ENCODE data around the gene NR2E1. TPM values are rescaled to one million over a fixed set of nuclear protein-coding genes. Genes with fewer than 3 reads are reported as not detected.

The NR2E1 gene
- total and polyA plus RNA-seq, 2 of the 13 experiments (the other 11 are each of a cell fraction or from before 2014, with no cell fraction given), result not detected

- no peak for TF ChIP-seq PATZ1 (CRISPR knock-in tag; IDR thresholded peaks at IDR 0.05)
- 0 out of 2 replicates have a peak, but pooled peaks have one; percentile 12 for TF ChIP-seq HNF4A (CRISPR knock-in tag; IDR thresholded peaks at IDR 0.05)
- H2AFZ ChIP-seq (ENCODE audit: low read length), result no peak overlapping the region
- ChIA-PET POLR2A (no interaction called here), CTCF (ENCODE audit: low intra/inter-chr PET ratio, low total read pairs) (no interaction called here)
- intact Hi-C loops (cut with micrococcal nuclease; ENCODE audit: unreplicated experiment), result no loop called here
- BruUV-seq (replicated peaks), result no TSS peak
- FAIRE-seq (no peak), DNase-seq (ENCODE audit: low spot score) (no peak), ATAC-seq (no peak)
- H3K4me1 ChIP-seq (ENCODE audit: insufficient read depth, low read length), result peaks cover 19% of the 10 kb centered on the region
- no peaks in the 10 kb centered on the region for H4K20me1 ChIP-seq (ENCODE audit: insufficient read depth, low read length)
- H3K9me3 ChIP-seq (ENCODE audit: low read length), result no peaks in the 10 kb centered on the region
- WGBS (ENCODE audit: low lambda C conversion rate), result 64% methylated on average over 31 of the region's 31 CpGs
- no peaks in the 10 kb centered on the region for H3K36me3 ChIP-seq (replicated peaks in 1 of 2; ENCODE audit: control insufficient read depth in 1 of 2, insufficient read depth in 2 of 2, low read length in 2 of 2)
- no peaks in the 10 kb centered on the region for H3K79me2 ChIP-seq (ENCODE audit: insufficient read depth, low read length)
- no peak overlapping the region for H3K9ac ChIP-seq (ENCODE audit: insufficient read depth, low read depth, low read length)
- in situ Hi-C loops (cut with HindIII; ENCODE audit: extremely low pct_ligation_motif_present, low pct_unique_long_range_greater_than_20kb), result no loop called here
- H3K27ac ChIP-seq (ENCODE audit: extremely low read length, insufficient read depth, low read length), result no peak overlapping the region
- H3K27me3 ChIP-seq (ENCODE audit: control insufficient read depth in 1 of 2, insufficient read depth in 2 of 2, low read length in 2 of 2), result peaks cover 2 to 53% of the 10 kb centered on the region in 2 experiments; a peak in 4 of 5 replicates
- H3K4me3 ChIP-seq (replicated peaks in 1 of 3; ENCODE audit: insufficient read depth in 1 of 3, low read depth in 2 of 3, low read length in 3 of 3), result no peak overlapping the region
- no peak overlapping the region for H3K4me2 ChIP-seq (ENCODE audit: low read depth, low read length)
These were observed 4.8 kb downstream of the NR2E1 start for GRCh38 chr6:108170332-108171290.

- POLR2A ChIA-PET, result no interaction called here
- TF ChIP-seq ZBTB20 (CRISPR knock-in tag; IDR thresholded peaks at IDR 0.05; ENCODE audit: borderline replicate concordance, low read depth), result no peak
- no peak for TF ChIP-seq ZNF782 (CRISPR knock-in tag; IDR thresholded peaks at IDR 0.05; ENCODE audit: borderline replicate concordance)
- TF ChIP-seq SP2 (CRISPR knock-in tag; IDR thresholded peaks at IDR 0.05), result no peak
- no peak for TF ChIP-seq NCOA5 (CRISPR knock-in tag; IDR thresholded peaks at IDR 0.05)
- no peak for TF ChIP-seq RAD51 (IDR thresholded peaks at IDR 0.05; ENCODE audit: borderline replicate concordance)
- TF ChIP-seq ZNF317 (CRISPR knock-in tag; IDR thresholded peaks at IDR 0.05), result no peak
- no peak for TF ChIP-seq ZNF713 (CRISPR knock-in tag; IDR thresholded peaks at IDR 0.05)
- TF ChIP-seq ZNF562 (CRISPR knock-in tag; IDR thresholded peaks at IDR 0.05; ENCODE audit: borderline replicate concordance), result no peak
- TF ChIP-seq ZNF710 (CRISPR knock-in tag; IDR thresholded peaks at IDR 0.05; ENCODE audit: borderline replicate concordance), result no peak
- BruUV-seq (replicated peaks), result no TSS peak
- Histone ChIP-seq H2AFZ (ENCODE audit: low read length) (no peak overlapping the region), H3K9me3 (ENCODE audit: low read length) (no peaks in the 10 kb centered on the region), H3K9ac (ENCODE audit: insufficient read depth, low read depth, low read length) (no peak overlapping the region), H3K27me3 (ENCODE audit: control insufficient read depth in 1 of 2, insufficient read depth in 2 of 2, low read length in 2 of 2) (peaks cover 2 to 53% of the 10 kb centered on the region in 2 experiments; a peak in 3 of 5 replicates), H3K27ac (ENCODE audit: extremely low read length, insufficient read depth, low read length) (no peak overlapping the region), H3K36me3 (replicated peaks in 1 of 2; ENCODE audit: control insufficient read depth in 1 of 2, insufficient read depth in 2 of 2, low read length in 2 of 2) (no peaks in the 10 kb centered on the region), H3K4me3 (replicated peaks in 1 of 3; ENCODE audit: insufficient read depth in 1 of 3, low read depth in 2 of 3, low read length in 3 of 3) (no peak overlapping the region), H4K20me1 (ENCODE audit: insufficient read depth, low read length) (no peaks in the 10 kb centered on the region), H3K4me2 (ENCODE audit: low read depth, low read length) (no peak overlapping the region), H3K4me1 (ENCODE audit: insufficient read depth, low read length) (peaks cover 26% of the 10 kb centered on the region), H3K79me2 (ENCODE audit: insufficient read depth, low read length) (no peaks in the 10 kb centered on the region)
- ATAC-seq (no peak), DNase-seq (ENCODE audit: low spot score) (no peak), FAIRE-seq (no peak)
- WGBS (ENCODE audit: low lambda C conversion rate), result 61% methylated on average over 21 of the region's 21 CpGs
- in situ Hi-C loops (cut with HindIII; ENCODE audit: extremely low pct_ligation_motif_present, low pct_unique_long_range_greater_than_20kb), result no loop called here
- CTCF ChIA-PET (ENCODE audit: low intra/inter-chr PET ratio, low total read pairs), result no interaction called here
- intact Hi-C loops (cut with micrococcal nuclease; ENCODE audit: unreplicated experiment), result no loop called here
These were observed 5.6 kb downstream of the NR2E1 start for GRCh38 chr6:108171291-108171917.
